OCI-LY3 (cell line): ENCODE data around the gene MUC5B.

Experiments
- CTCF ChIP-seq: fragments of 200-600, 300-600 bp; sonication (generic); IDR thresholded peaks from 2 replicates; pipeline ENCODE4 v1.5.1; 2014; ENCODE audit warnings: antibody characterized with exemption, low read length, low read depth
- EZH2phosphoT487 ChIP-seq: fragments of 200-600 bp; shearing (Covaris generic); IDR thresholded peaks from 2 replicates; pipeline ENCODE4 v1.6.1; 2018; ENCODE audit warnings: antibody characterized with exemption, mixed run types, low read depth

GRCh38 chr11:1303126-1303821 is 80.4 kb downstream of the MUC5B start:
- TF ChIP-seq EZH2phosphoT487 (no peak), CTCF (peak; percentile 38)
